IPS-20b (cell line): ENCODE data around the gene C4A.
"Not testable (repeated sequence)": the region's sequence is repeated elsewhere in the genome, so short reads cannot be mapped to it uniquely, and the experiment has no call there.

Experiments used
- H3K27ac ChIP-seq: one replicate; pipeline ENCODE4 v1.5.1; 2013; ENCODE audit warnings: low read length
- H3K27me3 ChIP-seq: 2 replicates; pipeline ENCODE4 v1.6.1; 2013; ENCODE audit warnings: mild to moderate bottlenecking, low read length, inconsistent platforms; ENCODE audit not compliant: insufficient read depth
- H3K36me3 ChIP-seq: 2 replicates; pipeline ENCODE4 v1.6.1; 2013; ENCODE audit warnings: low read depth, mild to moderate bottlenecking, inconsistent platforms, low read length, moderate library complexity; ENCODE audit not compliant: insufficient read depth
- H3K4me1 ChIP-seq: 2 replicates; pipeline ENCODE4 v1.6.1; 2013; ENCODE audit warnings: mild to moderate bottlenecking, control low read depth, inconsistent platforms, low read length, moderate library complexity; ENCODE audit not compliant: insufficient read depth
- H3K4me3 ChIP-seq: 2 replicates; pipeline ENCODE4 v1.5.1; 2013; ENCODE audit warnings: mild to moderate bottlenecking, low read length, inconsistent platforms
- H3K9ac ChIP-seq: 2 replicates; pipeline ENCODE4 v1.6.1; 2013; ENCODE audit warnings: low read depth, mild to moderate bottlenecking, inconsistent platforms, low read length, moderate library complexity
- H3K9me3 ChIP-seq: 2 replicates; pipeline ENCODE4 v1.6.1; 2013; ENCODE audit warnings: mild to moderate bottlenecking, low read depth, low read length, inconsistent platforms; ENCODE audit not compliant: insufficient read depth

Gene C4A

DNA sequence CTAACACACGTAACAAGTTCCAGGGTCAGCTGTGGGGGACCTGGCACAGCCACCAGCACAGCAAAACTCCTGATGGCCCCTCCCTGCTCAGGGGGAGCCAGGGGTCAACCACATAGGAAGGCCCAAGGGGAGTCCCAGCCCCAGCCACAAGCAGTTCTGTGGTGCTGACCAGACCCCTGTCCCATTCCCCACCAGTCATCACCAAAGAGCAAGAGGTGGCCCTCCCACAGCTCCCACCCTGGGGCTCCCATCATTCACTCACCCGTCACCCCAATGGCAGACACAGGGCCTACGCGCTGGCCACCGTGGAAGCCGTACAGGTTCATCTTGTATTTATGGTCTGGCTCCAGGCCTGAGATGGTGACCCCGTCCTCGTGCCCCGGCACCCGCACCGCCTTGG, 67.9 kb downstream of the C4A start:
- not testable (repeated sequence) for H3K36me3 ChIP-seq, H3K9me3 ChIP-seq, H3K27me3 ChIP-seq, H3K9ac ChIP-seq, H3K4me1 ChIP-seq, H3K27ac ChIP-seq, H3K4me3 ChIP-seq

DNA sequence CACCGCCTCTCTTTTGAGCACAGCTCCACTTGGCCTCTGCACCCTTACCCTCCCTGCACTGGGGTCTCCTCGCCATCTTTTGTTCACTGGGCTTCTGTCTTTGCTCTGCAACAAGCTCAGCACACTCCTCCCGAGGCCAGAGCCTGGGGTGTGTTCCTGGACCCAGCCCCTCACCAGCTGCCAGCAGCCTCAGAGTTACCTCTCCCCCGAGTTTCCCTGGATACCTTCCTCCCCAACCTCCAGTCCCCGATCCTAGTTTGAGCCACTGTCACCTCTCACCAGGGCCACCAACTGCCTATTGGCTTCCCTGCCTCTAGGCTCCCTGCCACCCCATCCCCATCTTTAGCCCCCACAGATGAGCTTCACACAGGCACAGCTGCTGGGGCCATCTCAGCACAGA, 68.7 kb downstream of the C4A start:
- Histone ChIP-seq H3K9ac (no peak overlapping the region), H3K4me3 (no peak overlapping the region), H3K4me1 (no peaks in the 10 kb centered on the region; the same call in 1 of the 2 replicates), H3K27me3 (no peaks in the 10 kb centered on the region; the same call in none of the 2 replicates), H3K9me3 (no peaks in the 10 kb centered on the region), H3K36me3 (no peaks in the 10 kb centered on the region), H3K27ac (no peak overlapping the region)
